RWPE1 (cell line): ENCODE results near the gene EIF1AD.

ENCODE experiments used
- CTCF ChIA-PET: fragments of 350-600 bp; sonication (Branson Sonifier 250); formaldehyde crosslinking; extraction: SDS; loops from one replicate; lab custom pipeline; 2021; lab: Yijun Ruan, JAX
- POLR2A ChIA-PET: fragments of 400-600 bp; formaldehyde crosslinking; extraction: SDS; loops from one replicate; lab custom pipeline; 2020; ENCODE audit warnings: antibody characterized with exemption; ENCODE audit not compliant: low non-redundant PET; lab: Yijun Ruan, JAX
- DNase-seq: peaks from one replicate; pipeline ENCODE4 v3.0.0; 2012; ENCODE audit warnings: low spot score
- H3K27ac ChIP-seq: fragments of 450-650 bp; 2 replicates; pipeline ENCODE4 v1.5.1; 2017
- CTCF ChIP-seq: fragments of 450-650 bp; conservative IDR thresholded peaks from 2 replicates; pipeline ENCODE4 v1.5.1; 2017; ENCODE audit warnings: low read depth, mild to moderate bottlenecking

The EIF1AD gene

GRCh38 chr11:65992056-65992455, 9.9 kb downstream of the EIF1AD start:
- POLR2A ChIA-PET, result no interaction called here
- no peak for DNase-seq
- TF ChIP-seq CTCF, result no peak
- CTCF ChIA-PET, result interaction anchor here (0.6 to 1.2 kb wide), 4 partner anchors 59 to 296 kb away, joined by 3 read pairs; no protein-coding TSS in a partner anchor
- no peak overlapping the region for H3K27ac ChIP-seq

- POLR2A ChIA-PET, result no interaction called here
- CTCF ChIA-PET, result interaction anchor here (0.6 to 1.7 kb wide), 13 partner anchors 11 to 1359 kb away, joined by 3 to 11 read pairs (median 4); partner anchors contain the start of genes BANF1, CCDC85B and FIBP
- DNase-seq, result peak; percentile 86
- peak; percentile 97 for TF ChIP-seq CTCF
- peak overlapping the region; percentile 62 for H3K27ac ChIP-seq
Observed at GRCh38 chr11:65988791-65989592, 13.0 kb downstream of the EIF1AD start.

- CTCF ChIA-PET, result interaction anchor here (1.7 kb wide), 1 partner anchor 103 kb away, joined by 11 read pairs; no protein-coding TSS in a partner anchor
Observed at GRCh38 chr11:65987336-65987735, 14.6 kb downstream of the EIF1AD start.

GRCh38 chr11:65983589-65983987, 18.4 kb downstream of the EIF1AD start:
- TF ChIP-seq CTCF, result no peak
- no peak for DNase-seq
- CTCF ChIA-PET, result interaction anchor here (0.5 to 1.3 kb wide), 4 partner anchors 95 to 130 kb away, joined by 3 to 6 read pairs (median 3); partner anchors contain the start of genes FIBP and MUS81
- no peak overlapping the region for H3K27ac ChIP-seq
- POLR2A ChIA-PET, result no interaction called here

More at GRCh38 chr11:65987336-65987735, 14.6 kb downstream of the EIF1AD start:
- no peak for TF ChIP-seq CTCF
- no peak for DNase-seq
- no peak overlapping the region for H3K27ac ChIP-seq
- POLR2A ChIA-PET, result no interaction called here

- H3K27ac ChIP-seq, result no peak overlapping the region
- ChIA-PET POLR2A (no interaction called here), CTCF (interaction anchor here (0.5 to 1.3 kb wide), 4 partner anchors 94 to 129 kb away, joined by 3 to 6 read pairs (median 3); partner anchors contain the start of genes FIBP and MUS81)
- TF ChIP-seq CTCF, result no peak
- DNase-seq, result no peak
Observed at GRCh38 chr11:65982824-65983588, 19.0 kb downstream of the EIF1AD start.
